NCI-H1694 (cell line): ENCODE results near the gene GRIA2.

Experiments used
- DNase-seq: peaks from one replicate; lab custom pipeline; 2025; lab: John Stamatoyannopoulos, UW

Gene GRIA2

DNA sequence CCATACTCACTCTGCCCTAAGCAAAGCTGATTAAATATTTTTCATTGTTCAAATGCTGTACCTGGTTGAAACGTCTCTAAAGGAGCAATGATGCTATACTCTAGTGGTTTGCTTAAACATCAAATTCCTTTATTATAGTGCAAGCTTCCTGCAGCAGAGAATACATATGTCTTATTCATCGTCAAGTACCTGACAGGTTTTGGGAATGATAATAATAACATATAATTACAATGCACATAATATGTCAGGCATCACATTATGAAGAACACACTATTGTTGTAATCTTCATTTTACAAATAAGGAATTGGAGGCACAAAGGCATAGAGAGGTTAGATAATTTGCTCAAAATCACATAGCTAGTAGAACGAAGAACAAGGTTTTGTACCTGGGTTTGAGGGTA lies 151.6 kb downstream of the GRIA2 start:
- no peak for DNase-seq

DNA sequence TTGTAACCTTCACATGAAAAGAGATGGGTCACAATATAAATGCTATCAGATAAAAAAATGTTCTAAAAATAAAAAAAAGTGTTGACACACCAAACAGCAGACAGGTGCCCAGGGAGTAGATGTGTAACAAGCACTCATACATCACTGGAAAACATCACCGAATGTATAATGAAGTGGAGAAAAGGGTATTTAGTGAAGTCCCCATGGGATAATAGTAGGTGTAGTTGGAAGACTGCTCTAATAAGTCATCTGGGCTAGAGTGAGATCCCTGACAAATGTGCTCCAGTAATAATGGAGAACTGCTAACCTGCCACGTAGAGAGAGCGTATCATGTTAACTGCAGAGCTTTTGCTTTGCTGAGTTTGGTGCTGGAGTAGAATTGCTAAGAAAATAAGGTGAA lies 152.0 kb downstream of the GRIA2 start:
- DNase-seq = no peak

DNA sequence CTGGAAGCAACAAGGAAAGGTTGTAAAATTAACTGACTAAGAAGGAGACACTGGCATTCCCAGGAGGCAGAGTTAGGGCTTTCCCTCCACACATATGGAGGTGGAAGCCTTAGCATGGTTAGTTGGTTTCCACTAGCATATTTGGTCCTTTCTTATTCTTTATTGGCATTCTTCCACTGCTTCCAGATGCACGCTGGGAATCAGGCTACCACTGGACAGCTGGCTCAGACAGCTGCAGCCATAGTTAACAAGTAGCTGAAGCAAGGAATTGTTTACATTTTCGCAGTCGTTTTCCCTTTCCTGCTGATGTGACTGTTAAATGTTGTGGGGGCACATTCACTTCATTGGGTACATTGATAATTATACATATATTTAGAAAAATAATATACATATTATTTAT lies 169.2 kb downstream of the GRIA2 start:
- DNase-seq = peak; percentile 33

DNA sequence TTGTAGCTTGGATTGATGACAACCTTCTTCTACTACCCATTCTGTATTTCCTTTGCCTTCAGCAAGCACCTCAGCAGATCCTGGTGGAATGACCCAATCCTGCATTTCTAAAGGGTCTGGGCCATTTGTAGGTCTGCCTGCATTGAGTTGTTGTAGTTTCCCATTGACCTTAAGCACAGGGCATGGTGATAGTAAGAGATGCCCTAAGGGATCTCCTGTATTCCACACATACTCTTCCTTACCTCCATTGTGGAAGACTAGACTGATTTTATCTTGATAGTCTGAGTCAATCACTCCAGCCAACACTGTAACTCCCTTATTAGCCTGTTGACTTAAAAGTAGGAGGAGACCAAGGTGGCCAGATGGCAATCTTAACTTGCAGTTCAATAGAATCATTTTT lies 184.5 kb downstream of the GRIA2 start:
- DNase-seq = no peak
